SK-N-SH (cell line): ENCODE measurements around the gene CTXND1.

ENCODE experiments used
- SIN3A ChIP-seq: IDR thresholded peaks from 2 replicates; pipeline ENCODE4 v1.6.1; 2012; ENCODE audit warnings: low read depth, mild to moderate bottlenecking, low read length, moderate library complexity, borderline replicate concordance
- TAF1 ChIP-seq: IDR thresholded peaks from 2 replicates; pipeline ENCODE4 v1.6.1; 2012; ENCODE audit warnings: low read depth, mild to moderate bottlenecking, low read length, moderate library complexity, borderline replicate concordance
- TF ChIP-seq, protein P1 (sequence below): fragments of 200-600 bp; sonication (generic); IDR thresholded peaks from 2 replicates; pipeline ENCODE4 v1.6.1; 2017; ENCODE audit warnings: antibody characterized with exemption, mild to moderate bottlenecking, moderate library complexity

DNA sequence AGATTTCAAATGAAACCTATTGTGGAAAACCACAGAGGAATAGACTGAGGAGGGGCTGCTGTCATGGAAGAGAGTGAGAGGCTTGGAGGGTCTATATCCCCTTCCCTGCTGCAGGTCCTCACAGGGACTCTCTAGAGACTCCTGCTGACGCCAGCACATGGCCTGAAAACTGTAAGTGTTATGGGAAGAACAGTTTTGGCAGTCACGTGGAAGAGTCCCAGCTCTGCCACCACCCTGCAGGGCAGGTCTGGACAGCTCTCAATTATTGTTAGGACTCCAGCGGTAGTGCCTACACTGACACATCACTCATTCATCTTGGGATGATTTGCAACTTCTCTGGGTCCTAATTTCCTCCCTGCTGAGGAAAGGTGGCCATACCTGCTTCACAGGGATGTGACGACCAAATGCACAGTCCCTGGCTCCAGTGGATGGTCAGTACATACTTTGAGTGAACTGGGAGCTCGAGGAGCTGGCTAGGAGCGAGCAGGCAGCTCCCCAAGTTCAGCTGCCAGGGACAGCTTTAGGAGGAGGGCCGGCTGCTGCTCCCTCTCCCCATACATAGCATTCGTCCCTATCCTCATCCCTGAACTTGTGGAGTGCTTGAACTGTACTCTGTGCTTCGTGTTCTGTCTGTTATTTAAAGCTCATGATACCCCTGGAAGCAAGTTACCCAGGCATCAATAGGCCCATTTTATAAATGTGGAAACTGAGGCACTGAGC lies 49.2 kb downstream of the CTXND1 start:
- no peak for TF ChIP-seq TAF1
- TF ChIP-seq, protein P1, sequence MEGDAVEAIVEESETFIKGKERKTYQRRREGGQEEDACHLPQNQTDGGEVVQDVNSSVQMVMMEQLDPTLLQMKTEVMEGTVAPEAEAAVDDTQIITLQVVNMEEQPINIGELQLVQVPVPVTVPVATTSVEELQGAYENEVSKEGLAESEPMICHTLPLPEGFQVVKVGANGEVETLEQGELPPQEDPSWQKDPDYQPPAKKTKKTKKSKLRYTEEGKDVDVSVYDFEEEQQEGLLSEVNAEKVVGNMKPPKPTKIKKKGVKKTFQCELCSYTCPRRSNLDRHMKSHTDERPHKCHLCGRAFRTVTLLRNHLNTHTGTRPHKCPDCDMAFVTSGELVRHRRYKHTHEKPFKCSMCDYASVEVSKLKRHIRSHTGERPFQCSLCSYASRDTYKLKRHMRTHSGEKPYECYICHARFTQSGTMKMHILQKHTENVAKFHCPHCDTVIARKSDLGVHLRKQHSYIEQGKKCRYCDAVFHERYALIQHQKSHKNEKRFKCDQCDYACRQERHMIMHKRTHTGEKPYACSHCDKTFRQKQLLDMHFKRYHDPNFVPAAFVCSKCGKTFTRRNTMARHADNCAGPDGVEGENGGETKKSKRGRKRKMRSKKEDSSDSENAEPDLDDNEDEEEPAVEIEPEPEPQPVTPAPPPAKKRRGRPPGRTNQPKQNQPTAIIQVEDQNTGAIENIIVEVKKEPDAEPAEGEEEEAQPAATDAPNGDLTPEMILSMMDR: no peak
- TF ChIP-seq SIN3A: no peak
